Activated CD8-positive, alpha-beta memory T cell treated with anti-CD3 and anti-CD28 coated beads, Interleukin-2, amount 10 ng/mL, durations not matched to agents 7 days and 5 days (primary cell): Measurements from ENCODE around the gene SDK1. TPM values are rescaled to one million over a fixed set of nuclear protein-coding genes. Genes with fewer than 3 reads are reported as not detected.
A peak's percentile ranks its signal among the peaks of the same experiment; 100 is the strongest.

Source experiments
- ATAC-seq: fragments of 150-1000 bp; cut with Tn5 transposase; one replicate; pipeline ENCODE4 v1.10.0; 2021; ENCODE audit warnings: moderate library complexity
- CTCF ChIA-PET: fragments of 350-600 bp; sonication (Branson Sonifier 250); formaldehyde crosslinking; loops from one replicate; lab custom pipeline; 2021; ENCODE audit warnings: antibody characterized with exemption; lab: Charles Lee
- DNase-seq: peaks from one replicate; pipeline ENCODE4 v3.0.0-alpha.2; 2020
- H3K27ac Mint-ChIP-seq: one replicate; pipeline ENCODE4 v1.8.0; 2021; ENCODE audit warnings: mild to moderate bottlenecking, mixed read lengths
- H3K27me3 Mint-ChIP-seq: one replicate; pipeline ENCODE4 v1.8.0; 2021; ENCODE audit warnings: mixed read lengths
- H3K36me3 Mint-ChIP-seq: one replicate; pipeline ENCODE4 v1.8.0; 2021; ENCODE audit warnings: mild to moderate bottlenecking, mixed read lengths
- H3K4me1 Mint-ChIP-seq: one replicate; pipeline ENCODE4 v1.8.0; 2021; ENCODE audit warnings: mixed read lengths
- H3K4me3 Mint-ChIP-seq: one replicate; pipeline ENCODE4 v1.8.0; 2021; ENCODE audit warnings: mild to moderate bottlenecking, moderate library complexity, mixed read lengths
- H3K9me3 Mint-ChIP-seq: one replicate; pipeline ENCODE4 v1.8.0; 2022; ENCODE audit warnings: low read depth, mixed read lengths
- total RNA-seq, 2 experiments: library from RNA; stranded (reverse); gene quantifications; one replicate each; pipeline ENCODE4 v1.2.3, GENCODE V29; 2021

SDK1 gene
- total RNA-seq, 2 experiments from 2014 or later, result 0.05 to 0.06 TPM

- H3K27ac Mint-ChIP-seq, result no peak overlapping the region
These were observed 23.2 kb upstream of the SDK1 start for GRCh38 chr7:3277604-3278572.

GRCh38 chr7:3279147-3279818, 21.8 kb upstream of the SDK1 start:
- CTCF ChIA-PET, result no interaction called here
- H3K4me1 Mint-ChIP-seq, result no peaks in the 10 kb centered on the region
- no peaks in the 10 kb centered on the region for H3K36me3 Mint-ChIP-seq
- no peak overlapping the region for H3K27ac Mint-ChIP-seq
- peaks cover 3% of the 10 kb centered on the region for H3K27me3 Mint-ChIP-seq
- no peaks in the 10 kb centered on the region for H3K9me3 Mint-ChIP-seq
- DNase-seq (no peak), ATAC-seq (no peak)
- no peak overlapping the region for H3K4me3 Mint-ChIP-seq

More at GRCh38 chr7:3277604-3278572, 23.2 kb upstream of the SDK1 start:
- H3K36me3 Mint-ChIP-seq, result no peaks in the 10 kb centered on the region
- DNase-seq, result no peak
- no peak overlapping the region for H3K4me3 Mint-ChIP-seq
- ATAC-seq, result no peak
- H3K4me1 Mint-ChIP-seq, result no peaks in the 10 kb centered on the region
- no peaks in the 10 kb centered on the region for H3K9me3 Mint-ChIP-seq
- peaks cover 3% of the 10 kb centered on the region for H3K27me3 Mint-ChIP-seq
- CTCF ChIA-PET, result no interaction called here

- CTCF ChIA-PET, result no interaction called here
- H3K4me3 Mint-ChIP-seq, result no peak overlapping the region
- DNase-seq, result no peak
- no peaks in the 10 kb centered on the region for H3K9me3 Mint-ChIP-seq
- no peaks in the 10 kb centered on the region for H3K4me1 Mint-ChIP-seq
- H3K27me3 Mint-ChIP-seq, result peaks cover 3% of the 10 kb centered on the region
- ATAC-seq, result no peak
- no peak overlapping the region for H3K27ac Mint-ChIP-seq
- no peaks in the 10 kb centered on the region for H3K36me3 Mint-ChIP-seq
These were observed 20.6 kb upstream of the SDK1 start for GRCh38 chr7:3280445-3280844.

GRCh38 chr7:3280946-3281656, 20.0 kb upstream of the SDK1 start:
- Mint-ChIP-seq H3K27me3 (peaks cover 3% of the 10 kb centered on the region), H3K4me1 (no peaks in the 10 kb centered on the region), H3K36me3 (no peaks in the 10 kb centered on the region), H3K4me3 (no peak overlapping the region), H3K9me3 (no peaks in the 10 kb centered on the region), H3K27ac (no peak overlapping the region)
- no peak for DNase-seq
- CTCF ChIA-PET, result no interaction called here
- ATAC-seq, result no peak

GRCh38 chr7:3282457-3282856, 18.6 kb upstream of the SDK1 start:
- no peaks in the 10 kb centered on the region for H3K36me3 Mint-ChIP-seq
- CTCF ChIA-PET, result interaction anchor here (1.4 kb wide), 1 partner anchor 12 kb away, joined by 3 read pairs; no protein-coding TSS in a partner anchor
- no peak for DNase-seq
- no peak for ATAC-seq
- peaks cover 3% of the 10 kb centered on the region for H3K27me3 Mint-ChIP-seq
- no peaks in the 10 kb centered on the region for H3K4me1 Mint-ChIP-seq
- peaks cover 2% of the 10 kb centered on the region for H3K9me3 Mint-ChIP-seq
- H3K4me3 Mint-ChIP-seq, result no peak overlapping the region
- H3K27ac Mint-ChIP-seq, result no peak overlapping the region

GRCh38 chr7:3283130-3283704, 17.8 kb upstream of the SDK1 start:
- CTCF ChIA-PET, result interaction anchor here (1.0 to 1.4 kb wide), 2 partner anchors 11 to 18 kb away, joined by 3 read pairs; partner anchors contain the start of gene SDK1
- Mint-ChIP-seq H3K9me3 (peaks cover 3% of the 10 kb centered on the region), H3K27me3 (peaks cover 5% of the 10 kb centered on the region)

GRCh38 chr7:3285652-3286051, 15.4 kb upstream of the SDK1 start:
- Mint-ChIP-seq H3K9me3 (peaks cover 3% of the 10 kb centered on the region), H3K4me1 (no peaks in the 10 kb centered on the region), H3K27me3 (peaks cover 5% of the 10 kb centered on the region), H3K4me3 (no peak overlapping the region), H3K36me3 (no peaks in the 10 kb centered on the region), H3K27ac (no peak overlapping the region)
- DNase-seq (no peak), ATAC-seq (no peak)
- CTCF ChIA-PET, result no interaction called here

More at GRCh38 chr7:3283130-3283704, 17.8 kb upstream of the SDK1 start:
- H3K4me1 Mint-ChIP-seq, result no peaks in the 10 kb centered on the region
- no peak overlapping the region for H3K4me3 Mint-ChIP-seq
- no peaks in the 10 kb centered on the region for H3K36me3 Mint-ChIP-seq
- DNase-seq (no peak), ATAC-seq (no peak)
- H3K27ac Mint-ChIP-seq, result no peak overlapping the region

- Mint-ChIP-seq H3K4me1 (no peaks in the 10 kb centered on the region), H3K36me3 (no peaks in the 10 kb centered on the region), H3K9me3 (peaks cover 3% of the 10 kb centered on the region), H3K27ac (no peak overlapping the region), H3K27me3 (peaks cover 15% of the 10 kb centered on the region), H3K4me3 (no peak overlapping the region)
- CTCF ChIA-PET, result interaction anchor here (0.6 kb wide), 1 partner anchor 261 kb away, joined by 4 read pairs; no protein-coding TSS in a partner anchor
- DNase-seq, result no peak
- ATAC-seq, result no peak
These were observed 11.1 kb upstream of the SDK1 start for GRCh38 chr7:3289996-3290395.

GRCh38 chr7:3292694-3293093, 8.4 kb upstream of the SDK1 start:
- ATAC-seq (no peak), DNase-seq (no peak)
- Mint-ChIP-seq H3K4me3 (no peak overlapping the region), H3K4me1 (no peaks in the 10 kb centered on the region), H3K27me3 (peaks cover 19% of the 10 kb centered on the region), H3K36me3 (no peaks in the 10 kb centered on the region), H3K27ac (no peak overlapping the region), H3K9me3 (no peaks in the 10 kb centered on the region)
- CTCF ChIA-PET, result no interaction called here

GRCh38 chr7:3294432-3295100, 6.5 kb upstream of the SDK1 start:
- no peak overlapping the region for H3K27ac Mint-ChIP-seq
- no peaks in the 10 kb centered on the region for H3K4me1 Mint-ChIP-seq
- no peak for DNase-seq
- no peaks in the 10 kb centered on the region for H3K36me3 Mint-ChIP-seq
- H3K27me3 Mint-ChIP-seq, result peaks cover 29% of the 10 kb centered on the region
- H3K4me3 Mint-ChIP-seq, result no peak overlapping the region
- H3K9me3 Mint-ChIP-seq, result no peaks in the 10 kb centered on the region
- CTCF ChIA-PET, result interaction anchor here (0.9 kb wide), 1 partner anchor 11 kb away, joined by 3 read pairs; no protein-coding TSS in a partner anchor
- no peak for ATAC-seq

GRCh38 chr7:3297105-3297819, 3.8 kb upstream of the SDK1 start:
- no peak for ATAC-seq
- CTCF ChIA-PET, result no interaction called here
- H3K4me1 Mint-ChIP-seq, result peaks cover 4% of the 10 kb centered on the region
- no peak overlapping the region for H3K4me3 Mint-ChIP-seq
- H3K27ac Mint-ChIP-seq, result no peak overlapping the region
- H3K27me3 Mint-ChIP-seq, result peaks cover 35% of the 10 kb centered on the region
- H3K36me3 Mint-ChIP-seq, result no peaks in the 10 kb centered on the region
- no peaks in the 10 kb centered on the region for H3K9me3 Mint-ChIP-seq
- no peak for DNase-seq

GRCh38 chr7:3300221-3300650, 816 bp upstream of the SDK1 start:
- Mint-ChIP-seq H3K27ac (no peak overlapping the region), H3K4me3 (peak overlapping the region; percentile 46), H3K27me3 (peaks cover 55% of the 10 kb centered on the region), H3K9me3 (no peaks in the 10 kb centered on the region), H3K4me1 (peaks cover 6% of the 10 kb centered on the region), H3K36me3 (no peaks in the 10 kb centered on the region)
- CTCF ChIA-PET, result interaction anchor here (0.5 to 1.5 kb wide), 4 partner anchors 14 to 598 kb away, joined by 3 to 6 read pairs (median 4); no protein-coding TSS in a partner anchor
- no peak for ATAC-seq
- no peak for DNase-seq
